Lower leg skin (tissue), 4 donors: ENCODE data around the gene CTIF. TPM values are rescaled to one million over a fixed set of nuclear protein-coding genes. Genes with fewer than 3 reads are reported as not detected.

ENCODE experiments used
- DNase-seq, 2 donors: peaks; one replicate each; pipeline ENCODE4 v3.0.0-alpha.2; 2019; ENCODE audit warnings: low spot score in 2 of 2
- H3K4me3 ChIP-seq: fragments of 200-600 bp; sonication (generic); 2 replicates; pipeline ENCODE4 v1.5.1; 2017; ENCODE audit warnings: mild to moderate bottlenecking, low read depth; ENCODE audit not compliant: poor library complexity, severe bottlenecking
- CTCF ChIP-seq, 3 donors: fragments of 450-650 bp; IDR thresholded peaks; one replicate each; pipeline ENCODE4 v1.5.1; 2016; ENCODE audit warnings: antibody characterized with exemption in 3 of 3, mild to moderate bottlenecking in 3 of 3, moderate library complexity in 2 of 3
- POLR2A ChIP-seq, 2 donors: fragments of 450-650 bp; IDR thresholded peaks; one replicate each; pipeline ENCODE4 v1.6.1; 2016 to 2017; ENCODE audit warnings: antibody characterized with exemption in 2 of 2, mild to moderate bottlenecking in 1 of 2, moderate library complexity in 1 of 2
- WGBS, 2 donors: methylation state at CpG; one replicate each; pipeline ENCODE4 v1.1.5; 2018; 5-methylcytosine and 5-hydroxymethylcytosine counted together
- intact Hi-C: fragments of 100-400 bp; cut with DNase I; formaldehyde crosslinking; loops from one replicate; pipeline ENCODE4 v1.15.0; 2023; ENCODE audit warnings: low total_unique reads
- total RNA-seq, 4 donors: library from RNA; depleted of rRNA; stranded (reverse); fragments of >200 nt; gene quantifications; one replicate each; pipeline ENCODE4 v1.1.0, GENCODE V29; 2016

The CTIF gene
- total RNA-seq, 4 donors from 2014 or later = 22.6 to 44.0 (median 30.2) TPM

- intact Hi-C loops = no loop called here
- TF ChIP-seq POLR2A (IDR thresholded peaks at IDR 0.05) (no peak), CTCF (IDR thresholded peaks at IDR 0.05) (no peak)
- H3K4me3 ChIP-seq = no peak overlapping the region
- 71 to 75% methylated on average over 13 of the region's 13 CpGs for WGBS, 2 donors
- DNase-seq = no peak
These were observed 197.8 kb downstream of the CTIF start for GRCh38 chr18:48736321-48737260.

DNA sequence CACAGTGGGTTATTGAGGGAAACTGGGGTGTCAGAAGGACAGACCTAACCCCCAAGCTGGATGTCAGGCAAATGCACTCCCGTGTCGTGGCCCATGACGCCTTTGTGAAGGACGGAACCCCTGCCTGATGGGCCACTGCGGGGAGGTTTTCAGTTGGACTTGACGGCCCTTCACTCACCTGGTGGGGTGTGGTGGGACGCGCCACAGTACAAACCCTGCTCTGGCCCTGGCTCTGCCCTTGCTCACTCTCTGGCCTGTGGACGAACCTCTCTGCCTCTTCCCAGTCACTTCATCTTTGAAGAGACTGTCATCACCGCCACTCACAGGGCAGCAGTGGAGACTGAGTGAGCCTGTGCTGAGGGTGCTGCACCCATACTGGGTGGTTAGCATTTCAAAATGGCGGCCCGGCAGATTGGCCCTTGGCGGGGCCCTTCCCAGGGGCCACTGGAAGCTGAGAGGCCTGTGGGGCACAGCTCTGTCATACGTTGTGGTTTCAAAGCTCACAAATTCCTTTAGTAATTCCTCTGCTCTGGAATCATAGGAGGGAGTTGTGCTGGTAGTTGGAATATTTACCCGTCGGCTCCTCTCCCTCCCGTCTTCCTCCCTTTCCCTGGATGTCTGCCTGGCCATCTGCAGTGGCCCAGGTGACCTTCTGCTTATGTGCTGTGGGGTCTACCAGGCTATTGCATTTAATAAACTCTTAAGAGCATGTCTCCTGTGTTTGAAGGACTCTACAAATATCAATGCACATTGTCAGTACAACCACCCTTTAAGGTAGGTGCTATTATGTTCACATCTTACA is 200.6 kb downstream of the CTIF start:
- intact Hi-C loops = no loop called here
- DNase-seq = no peak
- WGBS, 2 donors = 86 to 97% methylated on average over 16 to 17 of the region's 17 CpGs
- H3K4me3 ChIP-seq = no peak overlapping the region
- no peak for TF ChIP-seq POLR2A (IDR thresholded peaks at IDR 0.05)

GRCh38 chr18:48740068-48740440 is 201.2 kb downstream of the CTIF start:
- DNase-seq = no peak
- TF ChIP-seq POLR2A (IDR thresholded peaks at IDR 0.05) (no peak), CTCF (IDR thresholded peaks at IDR 0.05) (no peak)
- intact Hi-C loops = no loop called here

GRCh38 chr18:48740851-48741485 is 202.1 kb downstream of the CTIF start:
- no peak overlapping the region for H3K4me3 ChIP-seq
- intact Hi-C loops = no loop called here
- TF ChIP-seq CTCF (IDR thresholded peaks at IDR 0.05) (no peak), POLR2A (IDR thresholded peaks at IDR 0.05) (no peak)
- 84 to 87% methylated on average over 5 to 6 of the region's 6 CpGs for WGBS, 2 donors
- DNase-seq = no peak

More at GRCh38 chr18:48740068-48740440, 201.2 kb downstream of the CTIF start:
- 60 to 68% methylated on average over 4 of the region's 4 CpGs for WGBS, 2 donors
- H3K4me3 ChIP-seq = no peak overlapping the region

- no peak for TF ChIP-seq CTCF (IDR thresholded peaks at IDR 0.05)
- 80 to 90% methylated on average over 5 to 6 of the region's 6 CpGs for WGBS, 2 donors
- DNase-seq = no peak
- intact Hi-C loops = no loop called here
- H3K4me3 ChIP-seq = no peak overlapping the region
These were observed 203.0 kb downstream of the CTIF start for GRCh38 chr18:48741866-48742265.

- no peak overlapping the region for H3K4me3 ChIP-seq
- no peak for DNase-seq
- intact Hi-C loops = no loop called here
- TF ChIP-seq POLR2A (IDR thresholded peaks at IDR 0.05) = no peak
- TF ChIP-seq CTCF (IDR thresholded peaks at IDR 0.05) = no peak
- WGBS, 2 donors = 71 to 74% methylated on average over 7 to 9 of the region's 9 CpGs
These were observed 203.5 kb downstream of the CTIF start for GRCh38 chr18:48742304-48742703.
